ENCODE results near the gene BCL6.

BCL6 gene

GRCh38 chr3:187750006-187750512 is 4.8 kb upstream of the BCL6 start:
- H3K79me2 ChIP-seq (ENCODE audit: insufficient read depth, low read length), result peaks cover 13% of the 10 kb centered on the region
- no peak overlapping the region for H2AFZ ChIP-seq (ENCODE audit: low read length)
- H4K20me1 ChIP-seq (ENCODE audit: insufficient read depth, low read length), result no peaks in the 10 kb centered on the region
- H3F3A ChIP-seq (ENCODE audit: insufficient read depth, low read length), result peaks cover 15% of the 10 kb centered on the region; the same call in 1 of the 2 replicates
- peak overlapping the region; percentile 44 for H3K4me3 ChIP-seq (ENCODE audit: low read depth, low read length, poor library complexity, severe bottlenecking)
- peaks cover 58% of the 10 kb centered on the region for H3K4me1 ChIP-seq (ENCODE audit: insufficient read depth, low read length, severe bottlenecking)
- H3K36me3 ChIP-seq (ENCODE audit: insufficient read depth, low read length), result no peaks in the 10 kb centered on the region
- no peak for TF ChIP-seq EZH2 (IDR thresholded peaks at IDR 0.05; ENCODE audit: borderline replicate concordance, low read length)
- no peak for TF ChIP-seq CTCF (IDR thresholded peaks at IDR 0.05; ENCODE audit: low read length)
- H3K9me3 ChIP-seq (ENCODE audit: low read length), result no peaks in the 10 kb centered on the region
- H3K9me2 ChIP-seq (ENCODE audit: low read depth, low read length), result no peaks in the 10 kb centered on the region
- peak overlapping the region; percentile 93 for H3K27ac ChIP-seq (ENCODE audit: low read depth, low read length, poor library complexity, severe bottlenecking)
- H3K9ac ChIP-seq (ENCODE audit: low read length), result peak overlapping the region; percentile 53
- H3K4me2 ChIP-seq (ENCODE audit: low read length), result peak overlapping the region; percentile 83
- no peaks in the 10 kb centered on the region for H3K27me3 ChIP-seq (ENCODE audit: insufficient read depth, low read length)

GRCh38 chr3:187748050-187748481 is 2.8 kb upstream of the BCL6 start:
- TF ChIP-seq EZH2 (IDR thresholded peaks at IDR 0.05; ENCODE audit: borderline replicate concordance, low read length) (no peak), CTCF (IDR thresholded peaks at IDR 0.05; ENCODE audit: low read length) (peak; percentile 100)
- no peaks in the 10 kb centered on the region for H3K9me2 ChIP-seq (ENCODE audit: low read depth, low read length)
- peaks cover 15% of the 10 kb centered on the region; the same call in 1 of the 2 replicates for H3F3A ChIP-seq (ENCODE audit: insufficient read depth, low read length)
- no peak overlapping the region for H2AFZ ChIP-seq (ENCODE audit: low read length)
- no peaks in the 10 kb centered on the region for H3K27me3 ChIP-seq (ENCODE audit: insufficient read depth, low read length)
- peak overlapping the region; percentile 83 for H3K4me2 ChIP-seq (ENCODE audit: low read length)
- H3K9ac ChIP-seq (ENCODE audit: low read length), result peak overlapping the region; percentile 82
- peaks cover 18% of the 10 kb centered on the region for H3K36me3 ChIP-seq (ENCODE audit: insufficient read depth, low read length)
- H4K20me1 ChIP-seq (ENCODE audit: insufficient read depth, low read length), result no peaks in the 10 kb centered on the region
- peaks cover 59% of the 10 kb centered on the region for H3K4me1 ChIP-seq (ENCODE audit: insufficient read depth, low read length, severe bottlenecking)
- H3K27ac ChIP-seq (ENCODE audit: low read depth, low read length, poor library complexity, severe bottlenecking), result peak overlapping the region; percentile 93
- H3K9me3 ChIP-seq (ENCODE audit: low read length), result no peaks in the 10 kb centered on the region
- H3K4me3 ChIP-seq (ENCODE audit: low read depth, low read length, poor library complexity, severe bottlenecking), result peak overlapping the region; percentile 77
- H3K79me2 ChIP-seq (ENCODE audit: insufficient read depth, low read length), result peaks cover 32% of the 10 kb centered on the region

- TF ChIP-seq EZH2 (IDR thresholded peaks at IDR 0.05; ENCODE audit: borderline replicate concordance, low read length) (no peak), CTCF (IDR thresholded peaks at IDR 0.05; ENCODE audit: low read length) (no peak)
- peak overlapping the region; percentile 77 for H3K4me3 ChIP-seq (ENCODE audit: low read depth, low read length, poor library complexity, severe bottlenecking)
- peaks cover 64% of the 10 kb centered on the region for H3K4me1 ChIP-seq (ENCODE audit: insufficient read depth, low read length, severe bottlenecking)
- no peaks in the 10 kb centered on the region for H3K27me3 ChIP-seq (ENCODE audit: insufficient read depth, low read length)
- H2AFZ ChIP-seq (ENCODE audit: low read length), result no peak overlapping the region
- peaks cover 17% of the 10 kb centered on the region for H3F3A ChIP-seq (ENCODE audit: insufficient read depth, low read length)
- H4K20me1 ChIP-seq (ENCODE audit: insufficient read depth, low read length), result no peaks in the 10 kb centered on the region
- H3K9me3 ChIP-seq (ENCODE audit: low read length), result no peaks in the 10 kb centered on the region
- peaks cover 24% of the 10 kb centered on the region for H3K36me3 ChIP-seq (ENCODE audit: insufficient read depth, low read length)
- peaks cover 38% of the 10 kb centered on the region for H3K79me2 ChIP-seq (ENCODE audit: insufficient read depth, low read length)
- H3K27ac ChIP-seq (ENCODE audit: low read depth, low read length, poor library complexity, severe bottlenecking), result peak overlapping the region; percentile 93
- no peaks in the 10 kb centered on the region for H3K9me2 ChIP-seq (ENCODE audit: low read depth, low read length)
- H3K9ac ChIP-seq (ENCODE audit: low read length), result peak overlapping the region; percentile 82
- peak overlapping the region; percentile 83 for H3K4me2 ChIP-seq (ENCODE audit: low read length)
Measured at GRCh38 chr3:187747506-187747905, 2.2 kb upstream of the BCL6 start.
